C4-2B (cell line): ENCODE results near the gene FBXO17.

ENCODE experiments used
- ZFX ChIP-seq: fragments of 450-650 bp; IDR thresholded peaks from 2 replicates; pipeline ENCODE4 v1.6.1; 2017
- TF ChIP-seq, protein P1 (sequence below): fragments of 450-650 bp; conservative IDR thresholded peaks from 2 replicates; pipeline ENCODE4 v1.5.1; 2017; ENCODE audit warnings: mild to moderate bottlenecking

DNA sequence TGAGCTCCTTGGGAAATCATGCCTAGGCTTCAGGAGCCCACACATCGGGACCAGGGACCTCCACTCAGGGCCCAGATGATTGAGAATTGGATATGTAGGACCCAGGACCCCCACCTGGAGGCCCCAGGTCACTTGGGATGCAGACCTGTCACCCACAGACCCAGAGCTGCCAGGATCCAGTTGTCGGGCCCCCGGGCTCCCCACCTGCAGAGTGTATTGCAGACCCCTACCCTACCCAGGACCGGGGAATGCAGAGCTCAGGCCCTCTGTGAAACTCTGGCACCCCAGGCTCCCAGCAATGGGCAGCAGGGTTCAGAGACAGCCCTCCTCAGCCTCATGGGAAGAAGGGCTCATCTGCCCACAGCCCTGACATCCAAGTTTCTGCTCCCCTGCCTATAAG, 69.9 kb downstream of the FBXO17 start:
- TF ChIP-seq, protein P1, sequence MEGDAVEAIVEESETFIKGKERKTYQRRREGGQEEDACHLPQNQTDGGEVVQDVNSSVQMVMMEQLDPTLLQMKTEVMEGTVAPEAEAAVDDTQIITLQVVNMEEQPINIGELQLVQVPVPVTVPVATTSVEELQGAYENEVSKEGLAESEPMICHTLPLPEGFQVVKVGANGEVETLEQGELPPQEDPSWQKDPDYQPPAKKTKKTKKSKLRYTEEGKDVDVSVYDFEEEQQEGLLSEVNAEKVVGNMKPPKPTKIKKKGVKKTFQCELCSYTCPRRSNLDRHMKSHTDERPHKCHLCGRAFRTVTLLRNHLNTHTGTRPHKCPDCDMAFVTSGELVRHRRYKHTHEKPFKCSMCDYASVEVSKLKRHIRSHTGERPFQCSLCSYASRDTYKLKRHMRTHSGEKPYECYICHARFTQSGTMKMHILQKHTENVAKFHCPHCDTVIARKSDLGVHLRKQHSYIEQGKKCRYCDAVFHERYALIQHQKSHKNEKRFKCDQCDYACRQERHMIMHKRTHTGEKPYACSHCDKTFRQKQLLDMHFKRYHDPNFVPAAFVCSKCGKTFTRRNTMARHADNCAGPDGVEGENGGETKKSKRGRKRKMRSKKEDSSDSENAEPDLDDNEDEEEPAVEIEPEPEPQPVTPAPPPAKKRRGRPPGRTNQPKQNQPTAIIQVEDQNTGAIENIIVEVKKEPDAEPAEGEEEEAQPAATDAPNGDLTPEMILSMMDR, result no peak
- no peak for TF ChIP-seq ZFX
